GM12891 (cell line): ENCODE measurements around the gene TMCC3.

Experiments
- PAX5 ChIP-seq: IDR thresholded peaks from 2 replicates; pipeline ENCODE4 v1.6.1; 2011; ENCODE audit warnings: low read length, moderate library complexity, mild to moderate bottlenecking; ENCODE audit not compliant: insufficient read depth, severe bottlenecking
- POLR2A ChIP-seq: IDR thresholded peaks from 2 replicates; pipeline ENCODE4 v1.6.1; 2011; ENCODE audit warnings: low read depth, low read length, control low read depth
- POLR2AphosphoS5 ChIP-seq: IDR thresholded peaks from 2 replicates; pipeline ENCODE4 v1.6.1; 2011; ENCODE audit warnings: low read depth, low read length, control low read depth
- POU2F2 ChIP-seq: IDR thresholded peaks from 2 replicates; pipeline ENCODE4 v1.6.1; 2011; ENCODE audit warnings: low read depth, mild to moderate bottlenecking, control low read depth, low read length, moderate library complexity
- SPI1 ChIP-seq: IDR thresholded peaks from 2 replicates; pipeline ENCODE4 v1.6.1; 2011; ENCODE audit warnings: low read depth, low read length, control low read depth
- TAF1 ChIP-seq: IDR thresholded peaks from 2 replicates; pipeline ENCODE4 v1.6.1; 2011; ENCODE audit warnings: low read depth, low read length, control low read depth

DNA sequence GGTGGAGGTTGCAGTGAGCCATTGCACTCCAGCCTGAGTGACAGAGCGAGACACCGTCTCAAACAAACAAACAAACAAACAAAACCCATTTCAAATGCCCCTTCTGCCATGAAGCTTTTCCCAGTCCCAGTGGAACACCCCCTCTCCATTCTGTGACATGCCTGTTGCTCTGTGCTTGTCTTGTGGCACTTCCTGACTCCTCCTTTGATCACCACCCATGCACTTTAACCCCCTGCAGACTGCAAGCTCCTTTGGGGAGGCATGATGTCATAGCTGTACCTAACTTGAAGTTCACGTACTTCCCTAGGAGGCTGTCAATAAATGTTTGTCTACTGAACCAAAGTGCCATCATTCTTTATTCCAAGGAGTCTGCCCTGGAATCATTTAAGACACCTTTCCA lies 64.7 kb downstream of the TMCC3 start:
- no peak for TF ChIP-seq POLR2A
- no peak for TF ChIP-seq POLR2AphosphoS5
- no peak for TF ChIP-seq TAF1
- TF ChIP-seq PAX5, result no peak
- no peak for TF ChIP-seq SPI1
- TF ChIP-seq POU2F2, result no peak
